Ishikawa (cell line): ENCODE measurements around the gene CBX2.

Experiments
- CREB1 ChIP-seq: IDR thresholded peaks from 2 replicates; pipeline ENCODE4 v1.6.1; 2012; ENCODE audit warnings: low read depth
- TF ChIP-seq, protein P1 (sequence below): IDR thresholded peaks from 2 replicates; pipeline ENCODE4 v1.6.1; 2012

- TF ChIP-seq CREB1 = no peak
- TF ChIP-seq, protein P1, sequence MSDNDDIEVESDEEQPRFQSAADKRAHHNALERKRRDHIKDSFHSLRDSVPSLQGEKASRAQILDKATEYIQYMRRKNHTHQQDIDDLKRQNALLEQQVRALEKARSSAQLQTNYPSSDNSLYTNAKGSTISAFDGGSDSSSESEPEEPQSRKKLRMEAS = peak; percentile 92
These were observed 20.6 kb downstream of the CBX2 start for GRCh38 chr17:79798299-79799173.
